Liver (tissue), 9 donors: ENCODE measurements around the gene KANK4. TPM values are rescaled to one million over a fixed set of nuclear protein-coding genes. Genes with fewer than 3 reads are reported as not detected.

Source experiments
- DNase-seq: peaks from one replicate; pipeline ENCODE4 v3.0.0-alpha.2; 2017; ENCODE audit warnings: low spot score
- H3K27ac ChIP-seq, 2 donors: one replicate each; pipeline ENCODE4 v1.7.0; 2013; ENCODE audit warnings: inconsistent platforms in 2 of 2, low read length in 2 of 2, control low read depth in 1 of 2, low read depth in 1 of 2, mild to moderate bottlenecking in 1 of 2
- H3K27me3 ChIP-seq, 4 donors: one replicate each; pipeline versions ENCODE4 v1.6.1 to v1.7.0; 2013; ENCODE audit warnings: low read length in 3 of 4, inconsistent platforms in 1 of 4, mild to moderate bottlenecking in 1 of 4, moderate library complexity in 1 of 4; ENCODE audit not compliant: control insufficient read depth in 4 of 4, insufficient read depth in 4 of 4
- H3K36me3 ChIP-seq, 4 donors: one replicate each; pipeline versions ENCODE4 v1.6.1 to v1.7.0; 2013; ENCODE audit warnings: low read length in 3 of 4, mild to moderate bottlenecking in 3 of 4, low read depth in 1 of 4, moderate library complexity in 1 of 4; ENCODE audit not compliant: control insufficient read depth in 4 of 4, insufficient read depth in 3 of 4
- H3K4me1 ChIP-seq, 4 donors: one replicate each; pipeline versions ENCODE4 v1.6.1 to v1.7.0; 2013; ENCODE audit warnings: low read length in 3 of 4, mild to moderate bottlenecking in 3 of 4, moderate library complexity in 1 of 4; ENCODE audit not compliant: control insufficient read depth in 4 of 4, insufficient read depth in 4 of 4
- H3K4me3 ChIP-seq, 3 donors: one replicate each; pipeline versions ENCODE4 v1.6.1 to v1.7.0; 2013; ENCODE audit warnings: low read length in 3 of 3, control low read depth in 1 of 3, low read depth in 1 of 3, mild to moderate bottlenecking in 1 of 3
- H3K9ac ChIP-seq, 2 donors: one replicate each; pipeline ENCODE4 v1.7.0; 2013; ENCODE audit warnings: low read length in 2 of 2, mild to moderate bottlenecking in 2 of 2, moderate library complexity in 2 of 2, control low read depth in 1 of 2, low read depth in 1 of 2
- H3K9me3 ChIP-seq, 4 donors: one replicate each; pipeline versions ENCODE4 v1.6.1 to v1.7.0; 2013; ENCODE audit warnings: low read length in 3 of 4; ENCODE audit not compliant: control insufficient read depth in 4 of 4
- EGR1 ChIP-seq, 2 donors: IDR thresholded peaks; 2 replicates each; pipeline ENCODE4 v1.6.1; 2016 to 2018; ENCODE audit warnings: antibody characterized with exemption in 2 of 2, low read depth in 2 of 2
- FOXA1 ChIP-seq: IDR thresholded peaks from 2 replicates; pipeline ENCODE4 v1.6.1; 2016; ENCODE audit warnings: antibody characterized with exemption
- FOXA2 ChIP-seq: IDR thresholded peaks from 2 replicates; pipeline ENCODE4 v1.6.1; 2016; ENCODE audit warnings: antibody characterized with exemption
- GABPA ChIP-seq, 2 donors: IDR thresholded peaks in 1 of 2; conservative IDR thresholded peaks in 1 of 2; 2 replicates each; pipeline ENCODE4 v1.6.1; 2016; ENCODE audit warnings: antibody characterized with exemption in 2 of 2, mild to moderate bottlenecking in 1 of 2, moderate library complexity in 1 of 2
- HNF4A ChIP-seq, 2 donors: conservative IDR thresholded peaks; 2 replicates each; pipeline ENCODE4 v1.6.1; 2016; ENCODE audit warnings: antibody characterized with exemption in 2 of 2, mild to moderate bottlenecking in 2 of 2
- HNF4G ChIP-seq: IDR thresholded peaks from 2 replicates; pipeline ENCODE4 v1.6.1; 2016; ENCODE audit warnings: antibody characterized with exemption
- JUND ChIP-seq, 2 donors: IDR thresholded peaks; 2 replicates each; pipeline ENCODE4 v1.6.1; 2016; ENCODE audit warnings: antibody characterized with exemption in 2 of 2
- NR2F2 ChIP-seq: IDR thresholded peaks from 2 replicates; pipeline ENCODE4 v1.6.1; 2016; ENCODE audit warnings: antibody characterized with exemption
- RAD21 ChIP-seq, 2 donors: IDR thresholded peaks; 2 replicates each; pipeline ENCODE4 v1.6.1; 2016; ENCODE audit warnings: antibody characterized with exemption in 2 of 2, mild to moderate bottlenecking in 2 of 2
- RXRA ChIP-seq, 2 donors: IDR thresholded peaks; 2 replicates each; pipeline ENCODE4 v1.6.1; 2017 to 2018; ENCODE audit warnings: antibody characterized with exemption in 2 of 2, mild to moderate bottlenecking in 1 of 2
- SP1 ChIP-seq: IDR thresholded peaks from 2 replicates; pipeline ENCODE4 v1.6.1; 2018; ENCODE audit warnings: antibody characterized with exemption, mild to moderate bottlenecking
- TAF1 ChIP-seq: conservative IDR thresholded peaks from 2 replicates; pipeline ENCODE4 v1.6.1; 2016; ENCODE audit warnings: antibody characterized with exemption, mild to moderate bottlenecking
- YY1 ChIP-seq: IDR thresholded peaks from 2 replicates; pipeline ENCODE4 v1.6.1; 2016; ENCODE audit warnings: antibody characterized with exemption, mild to moderate bottlenecking
- WGBS: extraction: QIAGEN DNeasy Blood & Tissue Kit; methylation state at CpG from one replicate; pipeline ENCODE4 v1.1.7; 2013; 5-methylcytosine and 5-hydroxymethylcytosine counted together
- polyA plus RNA-seq, 2 donors: library from polyadenylated mRNA; stranded (reverse) in 1 of 2; unstranded in 1 of 2; fragments of 200-250 nt in 1 of 2; fragments of >200 nt in 1 of 2; fragmentation: Nextera tagmentation in 1 of 2; extraction: Ambion mirVana in 1 of 2; gene quantifications; one replicate each; pipeline versions ENCODE4 v1.2.1 to v1.2.3, GENCODE V29; 2013 to 2015
- total RNA-seq, 2 donors: library from RNA; depleted of rRNA; stranded (reverse); fragments of >200 nt; gene quantifications; one replicate each; pipeline ENCODE4 v1.2.3, GENCODE V29; 2014
- TF ChIP-seq, protein P1 (sequence below): IDR thresholded peaks from 2 replicates; pipeline ENCODE4 v1.6.1; 2016; ENCODE audit warnings: antibody characterized with exemption
- TF ChIP-seq, protein P2 (sequence below): IDR thresholded peaks from 2 replicates; pipeline ENCODE4 v1.6.1; 2016; ENCODE audit warnings: antibody characterized with exemption, mild to moderate bottlenecking
- TF ChIP-seq, protein P3 (sequence below): IDR thresholded peaks from 2 replicates; pipeline ENCODE4 v1.6.1; 2016; ENCODE audit warnings: antibody characterized with exemption
- TF ChIP-seq, protein P4 (sequence below): fragments of 150-350 bp; IDR thresholded peaks from 2 replicates; pipeline ENCODE4 v1.5.1; 2017; ENCODE audit warnings: improper control_type of control experiment, low read depth, low read length; ENCODE audit not compliant: missing input control
- TF ChIP-seq, protein P5 (sequence below): IDR thresholded peaks from 2 replicates; pipeline ENCODE4 v1.6.1; 2016; ENCODE audit warnings: antibody characterized with exemption
- donor health status: healthy.
- donor health status: healthy.
- donor health status: healthy.
- donor health status: healthy.
- donor health status: healthy.

The KANK4 gene
- total and polyA plus RNA-seq, 4 donors: 0.58 to 4.6 (median 1.1) TPM

DNA sequence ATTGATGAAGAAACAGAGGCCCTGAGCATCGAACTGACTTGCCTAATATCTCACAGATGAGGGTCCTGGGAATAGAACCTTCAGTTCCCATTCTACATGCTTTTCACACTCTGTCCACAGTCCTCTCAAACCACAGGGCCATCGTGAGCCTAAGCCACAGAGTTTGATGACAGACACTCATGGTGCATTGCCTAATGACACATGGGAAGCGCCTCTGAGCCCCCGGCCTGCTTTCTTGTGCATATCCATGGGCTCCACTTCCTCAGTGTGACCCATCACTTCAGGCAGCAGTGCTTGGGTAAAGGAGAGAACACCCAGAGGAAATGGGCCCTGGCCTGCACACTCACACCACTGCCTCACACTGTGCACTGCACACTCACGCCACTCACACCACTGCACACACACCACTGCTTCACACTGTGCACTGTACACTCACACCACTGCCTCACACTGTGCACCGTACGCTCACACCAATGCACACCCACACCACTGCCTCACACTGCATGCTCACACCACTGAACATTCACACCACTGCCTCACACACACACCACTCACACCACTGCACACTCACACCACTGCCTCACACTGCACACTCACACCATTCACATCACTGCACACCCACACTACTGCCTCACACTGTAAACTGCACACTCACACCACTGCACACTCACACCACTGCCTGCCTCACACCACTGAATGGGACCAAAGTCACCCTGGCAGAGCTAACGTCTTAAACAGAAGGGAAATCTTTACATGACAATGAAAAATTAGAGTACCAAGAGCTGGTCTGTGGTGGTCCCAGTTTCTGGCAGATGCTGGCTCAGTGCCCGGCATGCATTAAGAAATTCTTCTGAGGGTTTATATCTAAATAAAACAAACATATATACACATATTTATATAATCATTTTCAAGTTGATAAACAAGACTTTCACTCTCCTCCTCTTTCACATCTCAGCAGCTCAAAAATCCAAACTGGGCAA, 53.0 kb downstream of the KANK4 start:
- H3K9ac ChIP-seq: no peak overlapping the region
- H3K36me3 ChIP-seq: peaks cover 0 to 3% (median 0%) of the 10 kb centered on the region in 4 donors
- H3K27ac ChIP-seq: no peak overlapping the region
- WGBS: 86% methylated on average over 9 of the region's 9 CpGs
- TF ChIP-seq, protein P1, sequence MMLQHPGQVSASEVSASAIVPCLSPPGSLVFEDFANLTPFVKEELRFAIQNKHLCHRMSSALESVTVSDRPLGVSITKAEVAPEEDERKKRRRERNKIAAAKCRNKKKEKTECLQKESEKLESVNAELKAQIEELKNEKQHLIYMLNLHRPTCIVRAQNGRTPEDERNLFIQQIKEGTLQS: no peak
- no peak for TF ChIP-seq JUND (IDR thresholded peaks at IDR 0.05)
- no peak for TF ChIP-seq FOXA1
- TF ChIP-seq, protein P2, sequence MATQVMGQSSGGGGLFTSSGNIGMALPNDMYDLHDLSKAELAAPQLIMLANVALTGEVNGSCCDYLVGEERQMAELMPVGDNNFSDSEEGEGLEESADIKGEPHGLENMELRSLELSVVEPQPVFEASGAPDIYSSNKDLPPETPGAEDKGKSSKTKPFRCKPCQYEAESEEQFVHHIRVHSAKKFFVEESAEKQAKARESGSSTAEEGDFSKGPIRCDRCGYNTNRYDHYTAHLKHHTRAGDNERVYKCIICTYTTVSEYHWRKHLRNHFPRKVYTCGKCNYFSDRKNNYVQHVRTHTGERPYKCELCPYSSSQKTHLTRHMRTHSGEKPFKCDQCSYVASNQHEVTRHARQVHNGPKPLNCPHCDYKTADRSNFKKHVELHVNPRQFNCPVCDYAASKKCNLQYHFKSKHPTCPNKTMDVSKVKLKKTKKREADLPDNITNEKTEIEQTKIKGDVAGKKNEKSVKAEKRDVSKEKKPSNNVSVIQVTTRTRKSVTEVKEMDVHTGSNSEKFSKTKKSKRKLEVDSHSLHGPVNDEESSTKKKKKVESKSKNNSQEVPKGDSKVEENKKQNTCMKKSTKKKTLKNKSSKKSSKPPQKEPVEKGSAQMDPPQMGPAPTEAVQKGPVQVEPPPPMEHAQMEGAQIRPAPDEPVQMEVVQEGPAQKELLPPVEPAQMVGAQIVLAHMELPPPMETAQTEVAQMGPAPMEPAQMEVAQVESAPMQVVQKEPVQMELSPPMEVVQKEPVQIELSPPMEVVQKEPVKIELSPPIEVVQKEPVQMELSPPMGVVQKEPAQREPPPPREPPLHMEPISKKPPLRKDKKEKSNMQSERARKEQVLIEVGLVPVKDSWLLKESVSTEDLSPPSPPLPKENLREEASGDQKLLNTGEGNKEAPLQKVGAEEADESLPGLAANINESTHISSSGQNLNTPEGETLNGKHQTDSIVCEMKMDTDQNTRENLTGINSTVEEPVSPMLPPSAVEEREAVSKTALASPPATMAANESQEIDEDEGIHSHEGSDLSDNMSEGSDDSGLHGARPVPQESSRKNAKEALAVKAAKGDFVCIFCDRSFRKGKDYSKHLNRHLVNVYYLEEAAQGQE: no peak
- TF ChIP-seq, protein P3, sequence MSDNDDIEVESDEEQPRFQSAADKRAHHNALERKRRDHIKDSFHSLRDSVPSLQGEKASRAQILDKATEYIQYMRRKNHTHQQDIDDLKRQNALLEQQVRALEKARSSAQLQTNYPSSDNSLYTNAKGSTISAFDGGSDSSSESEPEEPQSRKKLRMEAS: no peak
- TF ChIP-seq HNF4G: no peak
- no peak for TF ChIP-seq HNF4A (conservative IDR thresholded peaks at IDR 0.05)
- no peak for TF ChIP-seq FOXA2
- no peak for TF ChIP-seq RAD21 (IDR thresholded peaks at IDR 0.05)
- no peak for TF ChIP-seq NR2F2
- TF ChIP-seq, protein P4, sequence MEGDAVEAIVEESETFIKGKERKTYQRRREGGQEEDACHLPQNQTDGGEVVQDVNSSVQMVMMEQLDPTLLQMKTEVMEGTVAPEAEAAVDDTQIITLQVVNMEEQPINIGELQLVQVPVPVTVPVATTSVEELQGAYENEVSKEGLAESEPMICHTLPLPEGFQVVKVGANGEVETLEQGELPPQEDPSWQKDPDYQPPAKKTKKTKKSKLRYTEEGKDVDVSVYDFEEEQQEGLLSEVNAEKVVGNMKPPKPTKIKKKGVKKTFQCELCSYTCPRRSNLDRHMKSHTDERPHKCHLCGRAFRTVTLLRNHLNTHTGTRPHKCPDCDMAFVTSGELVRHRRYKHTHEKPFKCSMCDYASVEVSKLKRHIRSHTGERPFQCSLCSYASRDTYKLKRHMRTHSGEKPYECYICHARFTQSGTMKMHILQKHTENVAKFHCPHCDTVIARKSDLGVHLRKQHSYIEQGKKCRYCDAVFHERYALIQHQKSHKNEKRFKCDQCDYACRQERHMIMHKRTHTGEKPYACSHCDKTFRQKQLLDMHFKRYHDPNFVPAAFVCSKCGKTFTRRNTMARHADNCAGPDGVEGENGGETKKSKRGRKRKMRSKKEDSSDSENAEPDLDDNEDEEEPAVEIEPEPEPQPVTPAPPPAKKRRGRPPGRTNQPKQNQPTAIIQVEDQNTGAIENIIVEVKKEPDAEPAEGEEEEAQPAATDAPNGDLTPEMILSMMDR: no peak
- TF ChIP-seq GABPA (IDR thresholded peaks at IDR 0.05 in 1 of 2, conservative IDR thresholded peaks at IDR 0.05 in 1 of 2): no peak
- no peak for TF ChIP-seq YY1
- TF ChIP-seq TAF1: no peak
- TF ChIP-seq SP1: no peak
- TF ChIP-seq, protein P5, sequence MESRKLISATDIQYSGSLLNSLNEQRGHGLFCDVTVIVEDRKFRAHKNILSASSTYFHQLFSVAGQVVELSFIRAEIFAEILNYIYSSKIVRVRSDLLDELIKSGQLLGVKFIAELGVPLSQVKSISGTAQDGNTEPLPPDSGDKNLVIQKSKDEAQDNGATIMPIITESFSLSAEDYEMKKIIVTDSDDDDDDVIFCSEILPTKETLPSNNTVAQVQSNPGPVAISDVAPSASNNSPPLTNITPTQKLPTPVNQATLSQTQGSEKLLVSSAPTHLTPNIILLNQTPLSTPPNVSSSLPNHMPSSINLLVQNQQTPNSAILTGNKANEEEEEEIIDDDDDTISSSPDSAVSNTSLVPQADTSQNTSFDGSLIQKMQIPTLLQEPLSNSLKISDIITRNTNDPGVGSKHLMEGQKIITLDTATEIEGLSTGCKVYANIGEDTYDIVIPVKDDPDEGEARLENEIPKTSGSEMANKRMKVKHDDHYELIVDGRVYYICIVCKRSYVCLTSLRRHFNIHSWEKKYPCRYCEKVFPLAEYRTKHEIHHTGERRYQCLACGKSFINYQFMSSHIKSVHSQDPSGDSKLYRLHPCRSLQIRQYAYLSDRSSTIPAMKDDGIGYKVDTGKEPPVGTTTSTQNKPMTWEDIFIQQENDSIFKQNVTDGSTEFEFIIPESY: no peak
- no peak for TF ChIP-seq RXRA (IDR thresholded peaks at IDR 0.05)
- TF ChIP-seq EGR1 (IDR thresholded peaks at IDR 0.05; ENCODE audit: low read depth in 2 of 2): no peak
- H3K4me3 ChIP-seq: no peak overlapping the region
- H3K27me3 ChIP-seq: no peaks in the 10 kb centered on the region
- no peak for DNase-seq
- H3K4me1 ChIP-seq: no peaks in the 10 kb centered on the region
- no peaks in the 10 kb centered on the region for H3K9me3 ChIP-seq
